LNCaP clone FGC (cell line): Measurements from ENCODE around the gene COMMD8.

Experiments used
- DNase-seq: peaks from one replicate; pipeline ENCODE4 v3.0.0-alpha.2; 2011; ENCODE audit warnings: low read depth
- H3K4me3 ChIP-seq: 2 replicates; pipeline ENCODE4 v1.5.1; 2011; ENCODE audit warnings: mild to moderate bottlenecking, low read depth, low read length, control low read depth
- TF ChIP-seq, protein P1 (sequence below): IDR thresholded peaks from 2 replicates; pipeline ENCODE4 v1.5.1; 2012; ENCODE audit warnings: mild to moderate bottlenecking; ENCODE audit not compliant: control insufficient read depth, insufficient read depth; ENCODE audit errors: extremely low read depth

The COMMD8 gene

GRCh38 chr4:47466056-47466785, 2.7 kb upstream of the COMMD8 start:
- H3K4me3 ChIP-seq, result no peak overlapping the region
- DNase-seq, result no peak
- TF ChIP-seq, protein P1, sequence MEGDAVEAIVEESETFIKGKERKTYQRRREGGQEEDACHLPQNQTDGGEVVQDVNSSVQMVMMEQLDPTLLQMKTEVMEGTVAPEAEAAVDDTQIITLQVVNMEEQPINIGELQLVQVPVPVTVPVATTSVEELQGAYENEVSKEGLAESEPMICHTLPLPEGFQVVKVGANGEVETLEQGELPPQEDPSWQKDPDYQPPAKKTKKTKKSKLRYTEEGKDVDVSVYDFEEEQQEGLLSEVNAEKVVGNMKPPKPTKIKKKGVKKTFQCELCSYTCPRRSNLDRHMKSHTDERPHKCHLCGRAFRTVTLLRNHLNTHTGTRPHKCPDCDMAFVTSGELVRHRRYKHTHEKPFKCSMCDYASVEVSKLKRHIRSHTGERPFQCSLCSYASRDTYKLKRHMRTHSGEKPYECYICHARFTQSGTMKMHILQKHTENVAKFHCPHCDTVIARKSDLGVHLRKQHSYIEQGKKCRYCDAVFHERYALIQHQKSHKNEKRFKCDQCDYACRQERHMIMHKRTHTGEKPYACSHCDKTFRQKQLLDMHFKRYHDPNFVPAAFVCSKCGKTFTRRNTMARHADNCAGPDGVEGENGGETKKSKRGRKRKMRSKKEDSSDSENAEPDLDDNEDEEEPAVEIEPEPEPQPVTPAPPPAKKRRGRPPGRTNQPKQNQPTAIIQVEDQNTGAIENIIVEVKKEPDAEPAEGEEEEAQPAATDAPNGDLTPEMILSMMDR, result no peak

GRCh38 chr4:47465004-47465403, 1.5 kb upstream of the COMMD8 start:
- no peak for DNase-seq
- TF ChIP-seq, protein P1, result no peak
- H3K4me3 ChIP-seq, result no peak overlapping the region

- TF ChIP-seq, protein P1, result no peak
- H3K4me3 ChIP-seq, result peak overlapping the region; percentile 68
- DNase-seq, result no peak
These were observed 685 bp downstream of the COMMD8 start for GRCh38 chr4:47462799-47463234.

GRCh38 chr4:47451657-47452056, 11.8 kb downstream of the COMMD8 start:
- no peak for DNase-seq
- TF ChIP-seq, protein P1, result no peak
- no peak overlapping the region for H3K4me3 ChIP-seq

DNA sequence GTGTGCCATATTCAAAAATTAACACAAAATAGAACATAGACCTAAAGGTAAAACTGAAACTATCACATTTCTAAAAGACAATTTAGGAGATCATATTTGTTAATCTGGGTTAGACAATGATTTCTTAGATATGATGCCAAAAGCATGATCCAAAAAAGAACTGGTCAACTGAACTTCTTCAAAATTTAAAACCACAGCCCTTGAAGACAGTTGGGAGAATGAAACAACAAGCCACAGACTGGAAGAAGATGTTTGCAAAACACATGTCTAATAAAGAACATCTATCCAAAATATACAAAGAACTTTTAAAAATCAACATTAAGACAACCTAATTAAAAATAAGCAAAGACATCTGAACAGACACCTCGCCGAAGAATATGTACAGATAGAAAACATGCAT, 19.5 kb downstream of the COMMD8 start:
- TF ChIP-seq, protein P1, result no peak
- no peak overlapping the region for H3K4me3 ChIP-seq
- DNase-seq, result no peak

- DNase-seq, result no peak
- no peak overlapping the region for H3K4me3 ChIP-seq
- TF ChIP-seq, protein P1, result no peak
These were observed 20.5 kb downstream of the COMMD8 start for GRCh38 chr4:47442980-47443379.

DNA sequence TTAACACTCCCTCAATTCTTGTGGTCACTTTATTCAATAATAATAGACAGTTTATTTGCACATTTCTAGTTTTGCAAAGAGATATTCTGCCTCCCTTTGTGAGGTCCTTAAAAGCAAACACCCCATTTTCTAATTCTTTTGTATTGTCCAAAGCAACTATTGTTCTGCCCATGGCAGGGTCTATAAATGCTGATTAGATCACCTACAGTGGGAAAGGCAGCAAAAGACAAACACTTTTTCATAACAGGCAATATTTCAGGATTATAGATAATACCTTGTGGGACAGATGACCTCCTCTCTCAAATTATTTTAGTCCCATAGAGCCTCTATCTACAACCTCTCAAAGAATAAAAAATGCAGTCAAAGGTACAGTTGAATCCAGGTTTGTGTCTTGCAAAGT, 28.6 kb downstream of the COMMD8 start:
- no peak for DNase-seq
- TF ChIP-seq, protein P1, result no peak

More for the DNA sequence above, 28.6 kb downstream of the COMMD8 start:
- H3K4me3 ChIP-seq, result no peak overlapping the region
